HG02678 (cell line): ENCODE measurements around the gene FRMPD2.
A peak's percentile ranks its signal among the peaks of the same experiment; 100 is the strongest.
"Not testable (repeated sequence)": the region's sequence is repeated elsewhere in the genome, so short reads cannot be mapped to it uniquely, and the experiment has no call there.

Source experiments
- ATAC-seq: cut with Tn5 transposase; IDR thresholded peaks from one replicate; pipeline ENCODE4 v1.9.1; 2021; ENCODE audit warnings: mild to moderate bottlenecking, moderate library complexity; ENCODE audit not compliant: unreplicated experiment

Gene FRMPD2

GRCh38 chr10:48290286-48290685 is 15.8 kb upstream of the FRMPD2 start:
- ATAC-seq: no peak

GRCh38 chr10:48289501-48290238 is 15.2 kb upstream of the FRMPD2 start:
- peak; percentile 41 for ATAC-seq

GRCh38 chr10:48288661-48289060 is 14.2 kb upstream of the FRMPD2 start:
- ATAC-seq: no peak

DNA sequence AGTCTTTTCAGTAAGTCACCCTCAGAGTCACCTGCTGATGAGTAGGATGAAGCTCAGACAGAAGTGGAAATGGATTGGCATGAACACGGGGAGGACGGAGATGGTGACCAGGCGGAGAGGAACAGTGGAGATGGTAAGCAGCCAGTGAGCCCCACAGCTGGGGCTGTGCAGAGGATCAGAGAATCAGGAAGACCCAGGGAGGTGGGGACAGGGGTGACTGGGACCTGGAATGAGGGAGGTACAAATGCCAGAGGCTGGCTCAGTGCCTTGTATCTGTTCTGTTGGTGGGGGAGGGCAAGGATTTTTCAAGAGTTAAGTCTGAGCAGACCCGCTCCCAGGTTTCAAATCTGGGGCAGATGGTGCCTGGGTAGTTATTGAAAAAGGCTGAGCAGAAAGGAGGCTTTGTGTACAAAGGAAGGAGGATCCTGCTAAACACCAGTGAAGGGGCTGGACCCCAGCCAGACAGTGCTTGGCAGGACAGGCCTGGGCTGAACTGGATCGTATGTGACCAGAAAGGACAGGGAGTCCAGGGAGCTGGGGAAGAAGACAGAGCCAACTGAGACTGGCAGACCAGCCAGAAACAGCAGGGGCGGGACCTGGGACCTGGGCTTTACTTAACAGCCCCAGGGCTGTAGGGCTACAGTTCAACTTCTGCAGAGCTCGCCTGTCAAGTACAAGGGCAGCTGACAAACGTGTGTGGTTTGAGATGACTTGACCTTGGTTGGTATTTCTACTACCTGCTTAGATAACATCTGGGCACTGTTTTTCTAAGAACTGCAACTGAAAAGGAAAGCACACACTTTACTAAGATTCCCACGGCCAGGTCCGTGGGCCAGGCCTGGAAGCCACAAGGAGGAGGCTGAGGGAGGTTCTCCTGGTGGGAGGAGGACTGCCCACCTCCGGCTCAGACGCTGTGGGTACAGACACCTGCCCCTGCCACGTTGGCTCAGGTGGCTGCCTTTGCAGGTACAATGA is 13.2 kb upstream of the FRMPD2 start:
- ATAC-seq: peak; percentile 61

- no peak for ATAC-seq
These were observed 11.9 kb upstream of the FRMPD2 start for GRCh38 chr10:48286356-48286755.

- no peak for ATAC-seq
These were observed 11.2 kb upstream of the FRMPD2 start for GRCh38 chr10:48285710-48286109.

DNA sequence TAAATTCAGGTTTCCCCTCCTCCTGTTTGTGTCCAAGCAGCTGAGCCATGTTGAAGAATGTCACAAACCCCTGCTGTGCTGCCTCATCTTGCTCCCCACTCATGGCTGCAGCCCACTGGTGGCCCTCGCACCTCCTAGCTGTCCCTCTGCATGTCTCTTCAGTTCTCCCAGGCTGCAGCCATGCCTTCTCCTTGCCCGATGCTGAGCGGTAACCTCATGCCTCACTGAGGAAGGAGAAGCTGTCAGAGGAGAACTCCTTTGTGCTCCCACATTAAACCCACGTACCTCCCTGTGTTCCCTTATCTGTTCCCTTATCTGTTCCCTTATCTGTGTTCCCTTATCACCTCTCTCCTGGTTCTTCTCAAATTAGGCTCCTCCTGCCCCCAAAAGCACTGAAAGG is 10.3 kb upstream of the FRMPD2 start:
- ATAC-seq: no peak

DNA sequence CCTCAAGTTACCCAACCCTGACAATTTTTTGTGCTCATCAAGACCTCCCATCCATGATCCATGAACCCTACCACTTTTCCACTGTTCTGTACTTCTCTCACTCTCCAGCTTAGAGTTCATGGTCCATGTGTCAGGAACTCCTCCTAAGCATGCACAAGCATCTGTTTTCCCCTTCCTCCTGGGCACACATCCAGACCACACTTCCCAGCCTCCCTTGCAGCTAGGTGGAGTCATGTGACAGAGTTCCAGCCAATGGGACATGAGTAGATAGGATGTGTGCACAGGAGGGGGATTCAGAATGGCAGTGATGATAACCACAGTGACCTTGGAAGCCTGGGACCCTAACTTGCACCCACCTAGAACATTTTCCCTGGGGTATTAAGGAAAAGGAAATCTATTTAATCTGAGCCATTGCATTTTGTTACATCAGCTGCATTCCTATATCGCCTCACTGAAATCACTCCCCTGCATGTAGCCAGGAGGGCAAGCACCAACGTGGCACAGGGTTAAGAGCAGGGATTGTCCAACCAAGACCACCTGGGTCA is 9.6 kb upstream of the FRMPD2 start:
- no peak for ATAC-seq

DNA sequence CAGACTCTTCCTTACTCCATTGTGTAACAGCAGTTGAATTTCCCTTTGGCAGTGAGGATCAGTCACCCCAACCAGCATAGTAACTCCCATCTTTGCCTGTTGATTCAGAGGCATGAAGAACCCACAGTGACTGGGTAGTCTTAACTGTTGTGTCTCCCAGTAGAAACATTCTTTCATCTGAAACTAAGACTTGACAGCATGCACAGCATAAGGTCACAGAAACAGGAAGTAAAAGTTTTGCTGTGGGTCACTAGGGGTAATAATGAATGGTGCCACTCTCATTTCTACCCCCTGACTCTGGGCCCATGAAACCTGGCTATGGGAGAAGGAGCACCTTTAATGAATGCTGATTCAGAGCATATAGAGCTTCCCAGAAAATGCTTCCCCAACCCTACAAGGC is 8.3 kb upstream of the FRMPD2 start:
- peak; percentile 74 for ATAC-seq

- not testable (repeated sequence) for ATAC-seq
These were observed 7.2 kb upstream of the FRMPD2 start for GRCh38 chr10:48281697-48282096.

- ATAC-seq: peak; percentile 86
These were observed 4.7 kb upstream of the FRMPD2 start for GRCh38 chr10:48279081-48279751.

GRCh38 chr10:48277093-48277492 is 2.6 kb upstream of the FRMPD2 start:
- no peak for ATAC-seq

- ATAC-seq: no peak
These were observed 755 bp downstream of the FRMPD2 start for GRCh38 chr10:48273741-48274140.

DNA sequence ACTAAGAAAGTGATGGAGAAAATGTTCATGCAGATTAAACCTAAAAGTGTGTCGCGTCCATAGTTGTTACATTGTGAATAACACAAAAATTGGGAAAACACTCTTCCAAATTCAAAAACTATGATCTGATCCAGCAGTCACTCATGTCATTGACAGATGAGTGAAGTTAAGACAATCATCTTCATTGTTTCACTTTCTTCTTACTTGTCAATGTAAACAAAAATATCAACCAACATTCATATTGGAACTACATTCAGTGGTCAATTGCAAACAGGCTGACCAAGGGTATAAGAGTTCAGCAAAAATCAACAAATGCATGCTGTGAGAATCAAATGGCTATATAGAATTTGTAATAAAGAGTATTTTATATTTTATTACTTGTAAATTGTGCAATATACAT is 1.8 kb downstream of the FRMPD2 start:
- ATAC-seq: no peak

DNA sequence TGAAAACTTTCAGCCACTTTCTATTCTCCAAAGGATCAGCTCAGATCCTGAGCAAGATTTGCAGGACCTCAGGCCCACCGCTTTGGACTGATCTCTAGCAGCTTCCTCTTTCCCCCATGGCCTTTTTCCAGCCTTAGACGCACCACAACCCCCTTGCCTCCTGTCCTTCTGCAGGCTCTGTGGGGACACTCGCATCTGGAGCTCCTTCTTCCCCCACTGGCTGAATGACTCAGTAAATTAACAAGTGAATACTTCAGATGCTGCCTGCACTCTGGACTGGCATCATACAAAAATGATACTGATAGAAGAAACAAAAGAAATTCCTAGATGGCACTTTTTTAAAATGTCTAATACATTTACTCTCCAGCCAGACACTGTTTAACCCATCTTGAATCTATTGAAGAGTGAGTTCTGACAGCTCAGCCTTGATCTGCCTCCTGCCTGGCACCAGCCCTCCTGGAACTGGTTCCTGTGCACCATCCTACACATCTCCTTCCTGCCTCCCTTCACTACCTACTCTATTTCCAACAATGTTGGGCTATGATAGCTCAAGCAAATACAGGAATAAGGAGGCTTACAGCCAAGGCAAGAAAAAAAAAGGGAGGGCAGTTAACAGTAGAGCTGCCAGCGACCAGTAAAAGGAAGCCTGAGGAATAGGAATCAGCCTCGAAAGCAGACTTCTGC is 3.3 kb downstream of the FRMPD2 start:
- ATAC-seq: no peak

GRCh38 chr10:48266528-48266927 is 8.0 kb downstream of the FRMPD2 start:
- peak; percentile 44 for ATAC-seq

DNA sequence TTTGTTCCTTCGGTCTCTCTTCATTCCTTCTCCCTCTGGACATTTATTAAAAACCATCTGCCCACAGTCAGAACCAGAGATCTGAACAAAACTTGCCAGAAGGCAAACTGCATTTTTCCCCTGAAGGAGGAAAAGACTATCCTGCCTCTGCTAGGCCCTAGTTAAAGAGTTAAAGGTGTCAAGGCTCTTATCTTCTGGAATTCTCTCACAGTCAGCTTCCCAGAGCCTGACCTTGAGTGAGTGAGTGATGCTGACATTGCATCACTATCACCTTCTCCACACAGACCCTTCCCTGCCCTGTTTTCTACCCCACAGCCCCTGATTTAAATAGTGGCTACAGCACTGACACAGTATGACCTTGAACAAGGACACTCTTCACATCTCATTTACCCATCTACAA is 16.4 kb downstream of the FRMPD2 start:
- ATAC-seq: no peak

DNA sequence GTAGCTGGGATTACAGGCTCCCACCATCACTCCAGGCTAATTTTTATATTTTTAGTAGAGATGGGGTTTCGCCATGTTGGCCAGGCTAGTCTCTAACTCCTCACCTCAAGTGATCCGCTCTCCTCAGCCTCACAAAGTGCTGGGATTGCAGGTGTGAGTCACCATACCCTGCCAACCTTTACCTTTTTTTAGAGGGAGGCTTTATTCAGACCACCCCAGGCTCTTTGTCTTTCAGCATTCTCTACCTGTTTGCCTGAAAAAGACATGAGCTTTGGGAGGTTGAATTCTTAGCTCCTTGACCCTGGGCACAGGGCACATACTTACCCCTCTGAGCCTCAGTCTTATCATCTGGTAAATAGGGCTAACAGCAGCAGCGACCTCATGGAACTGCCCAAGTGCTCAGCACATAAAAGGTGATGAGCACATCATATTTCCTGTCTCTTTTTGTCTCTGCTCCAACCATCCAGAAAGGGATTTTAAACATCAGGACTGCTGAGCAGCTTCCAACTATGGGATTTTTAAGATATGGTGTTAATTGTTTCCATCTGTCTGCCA is 17.0 kb downstream of the FRMPD2 start:
- no peak for ATAC-seq

DNA sequence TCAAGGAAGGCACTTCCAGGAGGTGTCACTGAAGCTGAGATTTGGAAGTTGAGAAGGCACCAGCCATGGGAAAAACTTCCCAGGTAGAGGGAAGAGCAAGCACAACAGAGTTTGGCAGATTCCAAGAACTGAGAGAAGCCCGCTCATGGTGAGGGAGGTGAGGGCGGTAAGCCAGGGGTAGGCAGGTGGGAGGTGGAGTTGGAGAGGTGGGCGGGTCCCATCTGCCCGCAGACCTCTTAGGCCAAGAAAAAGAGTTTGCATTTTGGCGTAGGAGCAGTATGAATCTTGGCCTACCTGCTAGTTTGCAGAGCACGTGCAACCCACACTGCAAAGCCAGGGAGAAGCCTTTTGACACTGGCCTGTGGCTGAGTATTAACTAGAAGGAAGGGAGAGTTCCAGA is 18.8 kb downstream of the FRMPD2 start:
- no peak for ATAC-seq
